Embryonic facial prominence (tissue), 1 donor: ENCODE measurements around the gene TSTD2.

Experiments used
- DNase-seq: peaks from one replicate; pipeline ENCODE4 v3.0.0-alpha.2; 2016; ENCODE audit errors: extremely low spot score

The TSTD2 gene

GRCh38 chr9:97632985-97633858 is at the start of gene TSTD2, which contains the start of gene NCBP1:
Gene TSTD2 (minus strand): TSS chr9:97633368. CDS start chr9:97627562, 5,806 bp downstream.
Gene NCBP1 (plus strand): TSS chr9:97633821. CDS start chr9:97633882, 61 bp downstream.
- DNase-seq = peak; percentile 94

GRCh38 chr9:97682242-97682641 is 49.1 kb upstream of the TSTD2 start:
- DNase-seq = no peak

GRCh38 chr9:97675655-97676054 is 42.5 kb upstream of the TSTD2 start:
- no peak for DNase-seq

- DNase-seq = no peak
These were observed 40.8 kb upstream of the TSTD2 start for GRCh38 chr9:97673922-97674321.

DNA sequence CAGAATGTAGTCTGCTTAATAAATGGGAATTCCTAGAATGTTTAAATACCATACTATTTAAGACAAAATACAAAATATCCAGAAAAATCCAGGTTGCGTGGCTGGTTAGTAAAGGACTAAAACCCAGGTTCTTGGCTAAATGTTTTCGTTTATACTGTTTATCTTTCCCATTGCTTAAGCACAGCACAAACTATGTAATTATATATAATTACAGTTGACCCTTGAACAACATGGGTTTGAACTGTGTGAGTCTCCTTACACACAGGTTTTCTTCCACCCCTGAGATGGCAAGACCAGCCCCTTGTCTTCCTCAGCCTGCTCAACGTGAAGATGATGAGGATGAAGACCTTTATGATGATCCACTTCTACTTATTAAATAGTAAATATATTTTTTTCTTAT is 39.2 kb upstream of the TSTD2 start:
- DNase-seq = no peak

DNA sequence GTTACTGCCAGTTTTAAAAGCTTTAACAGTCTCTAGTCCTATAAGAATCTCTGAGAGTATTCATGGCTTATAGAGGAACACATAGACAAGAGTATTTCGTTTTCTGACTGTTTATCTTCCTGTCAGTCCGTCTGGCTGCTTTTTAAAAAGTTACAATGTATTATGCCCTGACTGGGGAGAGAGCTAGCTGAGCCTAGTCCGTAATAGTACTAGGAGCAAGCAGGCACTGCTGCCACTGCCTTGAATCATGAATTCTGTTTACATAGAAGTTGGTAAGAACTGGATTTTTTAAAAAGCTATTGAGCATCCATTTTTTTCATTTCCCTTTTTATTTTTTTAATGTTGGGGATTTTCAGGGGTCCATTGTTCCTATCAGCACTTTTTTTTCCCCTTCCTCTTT is 37.4 kb upstream of the TSTD2 start:
- DNase-seq = no peak

- DNase-seq = no peak
These were observed 35.3 kb upstream of the TSTD2 start for GRCh38 chr9:97668485-97668884.

DNA sequence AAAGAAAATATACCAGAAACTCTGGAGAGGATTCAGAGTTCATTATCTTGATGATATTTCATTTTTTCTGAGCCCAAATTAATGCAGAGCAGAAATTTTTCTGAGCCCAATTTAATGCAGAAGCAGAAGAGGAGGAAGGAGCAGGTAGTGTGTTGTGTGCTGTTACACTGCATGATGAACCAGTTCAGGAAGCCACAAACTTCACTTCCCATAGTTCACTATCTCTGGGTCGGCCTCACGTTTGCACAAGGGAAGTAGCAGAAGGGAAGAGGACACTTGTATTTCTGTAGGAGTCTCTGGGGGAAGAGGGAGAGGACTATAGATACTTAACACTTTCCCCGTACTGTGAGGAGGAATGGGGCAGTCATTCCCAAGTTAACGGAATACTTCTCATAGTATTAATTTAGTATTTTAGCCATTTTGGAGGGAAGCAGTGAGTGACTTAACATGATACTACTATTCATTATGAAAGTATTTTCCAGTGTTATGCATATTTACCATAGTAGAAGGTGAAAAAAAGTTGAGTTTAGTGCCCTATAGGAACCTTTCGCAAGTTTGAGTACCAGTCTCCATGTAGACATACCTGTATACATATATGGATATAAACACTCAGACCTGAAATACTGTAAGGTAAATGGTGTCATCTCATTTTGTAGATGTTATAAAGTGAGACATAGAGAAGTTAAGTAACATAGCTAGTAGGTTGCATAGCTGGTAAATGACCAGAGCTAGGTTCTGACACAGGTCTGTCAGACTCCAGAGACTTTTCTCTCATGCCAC is 33.9 kb upstream of the TSTD2 start:
- no peak for DNase-seq

DNA sequence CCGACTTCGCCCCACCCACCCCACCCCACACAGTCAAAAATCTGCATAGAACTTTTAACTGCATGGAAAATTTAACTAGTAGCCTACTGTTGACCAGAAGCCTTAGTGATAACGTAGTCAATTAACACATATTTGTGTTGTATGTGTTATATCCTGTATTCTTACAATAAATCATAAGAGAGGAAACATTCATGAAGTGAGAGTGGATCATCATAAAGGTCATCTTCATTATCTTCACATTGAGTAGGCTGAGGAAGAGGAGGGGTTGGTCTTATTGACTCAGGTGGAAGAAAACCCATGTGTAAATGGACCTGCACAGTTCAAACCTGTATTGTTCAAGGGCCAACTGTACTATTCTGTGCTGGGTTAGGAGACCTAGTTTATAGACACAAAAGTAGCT is 32.6 kb upstream of the TSTD2 start:
- no peak for DNase-seq

DNA sequence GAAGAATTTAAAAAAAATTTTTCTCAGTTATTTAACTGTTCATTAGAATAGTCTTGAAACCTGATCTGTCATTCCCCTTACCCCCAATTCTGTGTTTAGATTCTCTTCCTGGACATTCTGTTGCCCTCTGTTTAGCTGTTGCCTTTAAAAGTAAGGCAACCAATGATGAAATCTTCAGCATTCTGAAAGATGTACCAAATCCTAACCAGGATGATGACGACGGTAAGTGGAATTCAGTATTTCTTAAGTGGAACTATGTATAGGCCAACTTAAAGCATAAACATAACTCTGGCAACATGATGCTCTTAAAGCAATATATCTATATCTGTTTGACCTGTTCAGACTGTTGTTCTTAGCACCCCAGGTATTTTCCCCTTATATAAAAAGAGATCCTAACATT is 27.7 kb upstream of the TSTD2 start:
- DNase-seq = no peak

- no peak for DNase-seq
These were observed 27.2 kb upstream of the TSTD2 start for GRCh38 chr9:97660340-97660739.

GRCh38 chr9:97659771-97660170 is 26.6 kb upstream of the TSTD2 start:
- no peak for DNase-seq

DNA sequence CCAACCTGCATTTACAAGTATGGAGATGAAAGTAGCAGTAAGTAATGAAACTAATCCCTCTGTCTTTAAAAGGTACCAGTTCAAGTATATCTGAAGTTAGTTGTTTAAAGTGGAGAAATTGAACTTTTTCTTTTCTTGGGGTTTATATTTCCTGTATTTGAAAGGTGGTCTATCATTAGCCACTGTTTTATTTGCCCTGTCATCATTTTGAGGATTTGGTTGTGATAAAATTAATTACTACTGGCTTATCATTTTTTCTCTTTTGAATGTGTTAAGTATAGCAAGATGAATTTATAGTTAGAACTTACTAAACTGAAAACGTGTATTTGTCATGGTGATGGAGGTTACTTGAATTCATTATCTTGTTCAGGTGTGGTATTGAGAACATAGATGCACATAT is 25.5 kb upstream of the TSTD2 start:
- DNase-seq = no peak

DNA sequence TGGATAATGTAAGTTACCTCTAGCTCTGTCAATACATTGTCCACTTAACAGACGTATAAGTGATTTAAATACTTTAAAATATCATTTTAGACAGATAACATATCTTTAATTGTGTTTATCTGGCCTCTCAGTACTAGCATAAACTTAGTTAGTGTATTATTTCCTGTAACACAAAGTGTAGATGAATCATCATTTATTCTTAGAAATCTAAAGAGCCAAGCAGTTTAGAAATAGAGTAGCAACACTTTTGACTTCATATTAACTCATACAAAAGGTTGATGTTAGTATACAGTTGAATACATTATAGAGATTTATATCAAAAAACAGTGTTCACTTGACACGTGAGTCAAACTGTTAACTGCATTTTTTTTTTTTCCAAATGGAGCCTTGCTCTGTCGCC is 18.5 kb upstream of the TSTD2 start:
- no peak for DNase-seq

GRCh38 chr9:97647996-97648395 is 14.8 kb upstream of the TSTD2 start:
- DNase-seq = no peak

DNA sequence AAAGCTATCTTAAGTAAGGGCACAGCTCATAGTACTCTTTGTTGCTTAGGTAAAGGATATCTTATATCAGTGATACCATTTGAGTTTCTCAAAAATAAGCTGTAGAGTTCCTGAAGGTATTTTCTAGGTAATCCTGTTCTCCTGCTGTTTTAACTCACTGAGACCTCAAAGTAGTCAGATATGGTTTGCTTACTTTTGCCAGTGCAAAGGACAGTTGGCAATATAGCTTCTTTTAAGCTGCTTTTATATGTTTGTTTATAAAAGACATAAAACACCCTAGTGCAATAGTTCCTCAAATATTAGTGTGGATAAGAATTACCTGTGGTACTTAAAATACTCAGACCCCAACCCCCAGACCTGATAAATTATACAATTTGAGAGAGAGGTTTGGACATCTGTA is 12.6 kb upstream of the TSTD2 start:
- DNase-seq = no peak

GRCh38 chr9:97640325-97640724 is 7.2 kb upstream of the TSTD2 start:
- DNase-seq = no peak

DNA sequence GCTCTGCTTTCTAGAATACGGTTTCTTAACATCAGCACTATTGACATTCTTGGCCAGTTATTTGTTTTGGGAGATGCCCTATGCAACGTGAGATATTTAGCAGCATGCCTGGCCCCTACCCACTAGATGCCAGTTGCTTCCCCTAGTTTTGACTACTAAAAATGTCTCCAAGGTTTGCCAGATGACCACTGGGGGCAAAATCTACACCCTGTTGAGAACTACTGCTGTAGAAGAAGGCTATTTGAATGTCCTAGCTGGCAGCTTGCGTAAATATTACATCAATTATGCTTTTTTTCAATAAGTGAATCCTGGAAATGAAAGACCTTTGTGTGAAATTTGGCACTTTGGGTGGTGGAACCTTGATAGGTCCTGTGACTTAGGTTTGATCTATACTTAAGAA is 5.5 kb upstream of the TSTD2 start:
- DNase-seq = no peak

DNA sequence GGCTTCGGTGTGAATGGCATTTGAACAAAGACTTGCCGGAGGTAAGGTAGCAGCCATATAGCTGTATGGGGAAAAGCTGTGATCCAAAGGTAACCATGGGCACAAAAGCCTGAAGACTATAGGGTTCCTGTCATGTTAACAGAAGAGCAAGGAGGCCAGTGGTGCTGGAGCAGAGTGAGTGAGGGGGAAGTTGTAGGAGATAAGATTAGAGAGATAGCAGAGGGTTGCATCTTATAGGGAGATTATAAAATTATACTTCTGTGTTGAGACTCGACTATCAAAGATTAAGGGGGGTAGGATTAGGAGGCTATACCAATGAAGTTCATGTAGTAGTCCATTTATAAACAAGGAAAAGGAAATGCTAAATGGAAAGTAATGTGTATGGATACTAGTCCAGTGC is 3.7 kb upstream of the TSTD2 start:
- DNase-seq = no peak

GRCh38 chr9:97635026-97635425 is 1.9 kb upstream of the TSTD2 start:
- DNase-seq = no peak

DNA sequence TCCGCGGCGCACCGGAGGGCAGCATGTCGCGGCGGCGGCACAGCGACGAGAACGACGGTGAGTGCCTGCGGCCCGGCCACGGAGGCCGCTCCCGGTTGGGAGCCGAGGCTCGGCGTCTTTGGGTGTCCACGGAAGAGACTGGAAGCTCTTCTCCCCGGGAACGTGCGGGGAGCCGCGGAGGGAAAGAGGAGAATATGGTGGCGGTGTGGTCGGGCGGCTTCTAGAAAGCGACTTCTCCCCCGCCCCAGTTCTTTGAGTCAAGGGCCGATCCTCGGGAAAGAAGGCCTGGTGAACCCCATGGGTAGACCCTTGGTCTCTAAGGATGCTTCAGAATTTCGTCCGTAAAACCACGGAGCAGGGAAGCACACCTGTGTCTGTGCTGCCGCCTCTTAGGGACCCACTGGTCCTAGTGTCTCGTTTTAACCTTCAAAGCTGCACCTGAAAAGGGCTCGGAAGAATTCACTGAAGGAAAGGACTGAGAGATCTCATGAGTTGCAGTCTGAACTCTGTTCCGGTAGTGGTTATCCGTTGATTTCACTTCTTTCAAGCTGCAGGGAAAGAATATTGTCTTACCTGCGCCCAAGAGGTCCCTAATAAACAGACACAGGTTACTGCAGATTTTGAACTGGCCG is 807 bp upstream of the TSTD2 start:
- no peak for DNase-seq

DNA sequence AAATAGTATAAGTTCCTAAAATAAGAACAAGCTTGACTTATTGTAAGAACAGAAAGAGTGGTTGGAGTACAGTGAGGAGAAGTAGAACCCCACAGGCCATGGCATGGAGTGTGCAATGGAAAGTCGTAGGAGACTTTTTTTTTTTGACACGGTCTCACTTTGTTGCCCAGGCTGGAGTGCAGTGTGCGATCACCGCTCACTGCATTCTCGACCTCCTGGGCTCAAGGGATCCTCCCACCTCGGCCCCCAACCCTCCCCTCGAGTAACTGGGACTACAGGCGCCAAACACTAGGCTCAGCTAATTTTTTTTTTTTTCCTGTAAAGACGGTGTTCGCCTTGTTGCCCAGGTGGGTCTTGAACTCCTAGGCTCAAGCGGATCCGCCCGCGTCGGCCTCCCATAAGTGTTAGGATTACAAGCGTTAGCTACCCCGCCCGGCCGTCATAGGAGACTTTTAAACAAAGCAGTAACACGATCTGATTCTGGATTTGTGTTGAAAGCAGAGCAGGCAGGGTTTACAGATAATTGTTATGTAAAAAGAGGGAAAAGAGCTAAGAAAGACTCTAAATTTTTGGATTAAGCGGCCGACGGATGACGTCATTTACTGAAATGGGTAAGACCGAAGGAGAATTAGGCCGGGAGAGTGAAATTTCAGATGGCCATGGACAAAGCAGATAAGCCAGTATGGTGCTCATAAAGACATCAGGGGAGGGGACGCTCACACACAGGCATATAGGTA is 752 bp downstream of the TSTD2 start:
- peak; percentile 72 for DNase-seq
